ENCODE measurements around the gene SLC6A9. TPM values are rescaled to one million over a fixed set of nuclear protein-coding genes. Genes with fewer than 3 reads are reported as not detected.

The SLC6A9 gene
- polyA plus RNA-seq, 3 donors = not detected

DNA sequence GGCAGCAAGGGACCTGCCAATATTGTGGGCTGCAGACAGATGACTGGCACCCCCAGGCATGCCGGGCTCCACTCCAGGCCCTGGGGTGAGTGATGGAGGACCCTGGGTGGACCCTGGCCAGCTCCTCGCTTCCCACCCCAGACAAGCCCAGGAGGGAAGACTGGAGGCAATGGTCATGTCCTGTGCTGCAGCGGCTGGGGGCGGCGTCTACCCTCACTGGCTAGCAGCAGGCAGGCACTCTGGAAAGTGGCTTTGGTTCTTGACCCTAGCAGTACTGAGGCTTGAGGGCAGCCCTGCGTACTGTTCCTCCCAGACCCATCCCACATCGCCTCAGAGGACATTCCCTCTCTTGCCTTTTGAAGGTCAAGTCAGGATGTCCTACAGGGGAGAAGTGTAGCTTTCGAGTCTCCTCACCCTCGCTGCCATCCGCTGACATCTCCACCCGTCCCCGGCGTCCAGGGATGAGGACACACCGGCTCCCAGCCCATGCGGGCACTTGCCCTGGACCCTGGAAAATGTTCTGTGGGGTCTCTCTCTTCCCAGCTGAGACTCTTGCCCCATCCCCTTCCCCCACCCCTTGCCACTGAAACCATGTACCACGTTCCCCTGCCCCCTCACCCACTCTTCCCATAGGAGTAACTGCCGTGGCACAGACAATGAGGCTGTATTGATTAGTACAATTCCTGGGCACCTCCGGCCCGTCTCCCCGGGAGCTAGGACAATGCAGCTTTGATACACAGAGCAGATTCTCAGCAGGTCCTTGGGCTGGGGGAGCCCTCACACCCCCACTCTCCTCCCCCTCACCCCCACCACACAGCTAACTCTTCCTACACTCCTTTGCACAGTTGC lies 15.0 kb downstream of the SLC6A9 start:
- peaks cover 4% of the 10 kb centered on the region for H3K4me1 Mint-ChIP-seq
- H3K9ac ChIP-seq (ENCODE audit: insufficient read depth, low read length, poor library complexity, severe bottlenecking) = no peak overlapping the region
- no peak overlapping the region for H3K4me3 ChIP-seq (replicated peaks in 1 of 3; ENCODE audit: low read depth in 2 of 3, low read length in 3 of 3)
- WGBS (ENCODE audit: insufficient coverage) = 95% methylated on average over 16 of the region's 20 CpGs
- H3K79me2 ChIP-seq (ENCODE audit: insufficient read depth, low read length) = no peaks in the 10 kb centered on the region
- H3K27me3 Mint-ChIP-seq (ENCODE audit: low read depth in 3 of 3) = peaks cover 1 to 11% (median 2%) of the 10 kb centered on the region in 3 donors
- H3K36me3 ChIP-seq (replicated peaks in 1 of 2; ENCODE audit: control insufficient read depth in 1 of 2, insufficient read depth in 2 of 2, low read length in 2 of 2) = no peaks in the 10 kb centered on the region
- DNase-seq = no peak
- intact Hi-C loops (cut with micrococcal nuclease) = no loop called here
- H3K4me2 ChIP-seq (replicated peaks; ENCODE audit: extremely low read depth, low read length, poor library complexity, severe bottlenecking) = no peak overlapping the region
- no peaks in the 10 kb centered on the region for H3K36me3 Mint-ChIP-seq
- no peak overlapping the region for H3K27ac Mint-ChIP-seq
- H3K4me1 ChIP-seq (ENCODE audit: control insufficient read depth in 1 of 2, insufficient read depth in 2 of 2, low read length in 2 of 2) = no peaks in the 10 kb centered on the region
- no peaks in the 10 kb centered on the region for H4K20me1 ChIP-seq (ENCODE audit: insufficient read depth, low read length)
- no peak overlapping the region for H3K27ac ChIP-seq (ENCODE audit: low read depth in 1 of 2, low read length in 2 of 2)
- H3K9me3 ChIP-seq (replicated peaks in 1 of 2; ENCODE audit: control insufficient read depth in 1 of 2, insufficient read depth in 1 of 2, low read length in 2 of 2) = no peaks in the 10 kb centered on the region
- TF ChIP-seq, protein P1, sequence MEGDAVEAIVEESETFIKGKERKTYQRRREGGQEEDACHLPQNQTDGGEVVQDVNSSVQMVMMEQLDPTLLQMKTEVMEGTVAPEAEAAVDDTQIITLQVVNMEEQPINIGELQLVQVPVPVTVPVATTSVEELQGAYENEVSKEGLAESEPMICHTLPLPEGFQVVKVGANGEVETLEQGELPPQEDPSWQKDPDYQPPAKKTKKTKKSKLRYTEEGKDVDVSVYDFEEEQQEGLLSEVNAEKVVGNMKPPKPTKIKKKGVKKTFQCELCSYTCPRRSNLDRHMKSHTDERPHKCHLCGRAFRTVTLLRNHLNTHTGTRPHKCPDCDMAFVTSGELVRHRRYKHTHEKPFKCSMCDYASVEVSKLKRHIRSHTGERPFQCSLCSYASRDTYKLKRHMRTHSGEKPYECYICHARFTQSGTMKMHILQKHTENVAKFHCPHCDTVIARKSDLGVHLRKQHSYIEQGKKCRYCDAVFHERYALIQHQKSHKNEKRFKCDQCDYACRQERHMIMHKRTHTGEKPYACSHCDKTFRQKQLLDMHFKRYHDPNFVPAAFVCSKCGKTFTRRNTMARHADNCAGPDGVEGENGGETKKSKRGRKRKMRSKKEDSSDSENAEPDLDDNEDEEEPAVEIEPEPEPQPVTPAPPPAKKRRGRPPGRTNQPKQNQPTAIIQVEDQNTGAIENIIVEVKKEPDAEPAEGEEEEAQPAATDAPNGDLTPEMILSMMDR (IDR thresholded peaks at IDR 0.05) = no peak
- no peak overlapping the region for H2AFZ ChIP-seq (ENCODE audit: insufficient read depth, low read depth, low read length, poor library complexity, severe bottlenecking)
- H3K9me3 Mint-ChIP-seq = no peaks in the 10 kb centered on the region
- H3K4me3 Mint-ChIP-seq = no peak overlapping the region
- no peaks in the 10 kb centered on the region for H3K27me3 ChIP-seq (ENCODE audit: control insufficient read depth in 2 of 2, insufficient read depth in 2 of 2, low read length in 2 of 2)

DNA sequence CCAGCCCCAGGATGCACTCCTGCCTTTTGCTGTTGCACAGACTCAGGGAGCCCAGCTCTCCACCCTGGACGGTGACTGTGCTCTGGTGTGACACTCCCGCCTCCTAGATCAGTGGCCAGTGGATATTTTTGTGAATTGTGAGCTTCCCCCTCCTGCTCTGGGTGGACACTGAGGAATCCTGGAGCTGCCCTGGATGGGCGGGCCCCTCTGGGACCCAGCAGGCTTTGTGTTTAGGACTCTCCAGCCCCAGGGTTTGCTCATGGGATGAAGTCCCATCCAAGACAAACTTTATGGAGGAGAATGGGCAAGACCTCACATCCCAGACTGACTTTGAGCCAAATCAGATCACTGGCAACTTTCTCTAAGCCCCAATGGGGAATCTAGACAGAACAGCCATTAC lies 16.1 kb downstream of the SLC6A9 start:
- Histone ChIP-seq H3K9ac (ENCODE audit: insufficient read depth, low read length, poor library complexity, severe bottlenecking) (no peak overlapping the region), H3K27ac (ENCODE audit: low read depth in 1 of 2, low read length in 2 of 2) (no peak overlapping the region), H3K4me3 (replicated peaks in 1 of 3; ENCODE audit: low read depth in 2 of 3, low read length in 3 of 3) (no peak overlapping the region), H3K4me1 (ENCODE audit: control insufficient read depth in 1 of 2, insufficient read depth in 2 of 2, low read length in 2 of 2) (no peaks in the 10 kb centered on the region), H3K36me3 (replicated peaks in 1 of 2; ENCODE audit: control insufficient read depth in 1 of 2, insufficient read depth in 2 of 2, low read length in 2 of 2) (no peaks in the 10 kb centered on the region), H4K20me1 (ENCODE audit: insufficient read depth, low read length) (no peaks in the 10 kb centered on the region), H3K9me3 (replicated peaks in 1 of 2; ENCODE audit: control insufficient read depth in 1 of 2, insufficient read depth in 1 of 2, low read length in 2 of 2) (no peaks in the 10 kb centered on the region), H3K27me3 (ENCODE audit: control insufficient read depth in 2 of 2, insufficient read depth in 2 of 2, low read length in 2 of 2) (no peaks in the 10 kb centered on the region), H3K79me2 (ENCODE audit: insufficient read depth, low read length) (no peaks in the 10 kb centered on the region), H3K4me2 (replicated peaks; ENCODE audit: extremely low read depth, low read length, poor library complexity, severe bottlenecking) (no peak overlapping the region), H2AFZ (ENCODE audit: insufficient read depth, low read depth, low read length, poor library complexity, severe bottlenecking) (no peak overlapping the region)
- Mint-ChIP-seq H3K4me3 (no peak overlapping the region), H3K27me3 (ENCODE audit: low read depth in 3 of 3) (peaks cover 1 to 11% (median 2%) of the 10 kb centered on the region in 3 donors), H3K27ac (no peak overlapping the region), H3K4me1 (peaks cover 4% of the 10 kb centered on the region), H3K9me3 (no peaks in the 10 kb centered on the region), H3K36me3 (no peaks in the 10 kb centered on the region)
- TF ChIP-seq, protein P1 (IDR thresholded peaks at IDR 0.05) = no peak
- intact Hi-C loops (cut with micrococcal nuclease) = no loop called here
- 83% methylated on average over 2 of the region's 3 CpGs for WGBS (ENCODE audit: insufficient coverage)
- DNase-seq = no peak

Measured in CD14-positive monocyte (primary cell).